H1 (cell line): Measurements from ENCODE around the gene ANKRD30A. TPM values are rescaled to one million over a fixed set of nuclear protein-coding genes. Genes with fewer than 3 reads are reported as not detected.

ENCODE experiments used
- CTCF ChIA-PET: fragments of 300-600 bp; sonication (Branson Sonifier 250); formaldehyde crosslinking; loops from one replicate; lab custom pipeline; 2021; ENCODE audit not compliant: partially characterized antibody; lab: Charles Lee
- POLR2A ChIA-PET: fragments of 300-600 bp; sonication (Branson Sonifier 250); formaldehyde crosslinking; loops from one replicate; lab custom pipeline; 2021; ENCODE audit warnings: inconsistent platforms; ENCODE audit not compliant: partially characterized antibody; lab: Charles Lee
- DNase-seq, 2 experiments: peaks; one replicate each; pipeline versions ENCODE4 v3.0.0 to v3.0.0-alpha.2; 2010 to 2022; ENCODE audit warnings: low spot score in 2 of 2, low read depth in 1 of 2, mixed read lengths in 1 of 2
- FAIRE-seq: peaks from 2 replicates; lab custom pipeline; 2011; peaks lifted over from hg19 to GRCh38; lab: Jason Lieb, UNC
- H2AFZ ChIP-seq: 2 replicates; pipeline ENCODE4 v1.8.1; 2012; ENCODE audit warnings: low read length, inconsistent platforms
- H2AK5ac ChIP-seq: 2 replicates; pipeline ENCODE4 v1.6.1; 2013; ENCODE audit warnings: low read depth, low read length
- H2BK120ac ChIP-seq: replicated peaks from 2 replicates; pipeline ENCODE3; 2013; ENCODE audit warnings: low read depth, low read length, inconsistent platforms
- H2BK12ac ChIP-seq: 2 replicates; pipeline ENCODE4 v1.6.1; 2013; ENCODE audit warnings: low read depth, low read length
- H2BK15ac ChIP-seq: 2 replicates; pipeline ENCODE4 v1.6.1; 2013; ENCODE audit warnings: low read length
- H2BK20ac ChIP-seq: 2 replicates; pipeline ENCODE4 v1.6.1; 2013; ENCODE audit warnings: low read length
- H2BK5ac ChIP-seq: 2 replicates; pipeline ENCODE4 v1.6.1; 2013; ENCODE audit warnings: low read depth, low read length
- H3K14ac ChIP-seq: 2 replicates; pipeline ENCODE4 v1.6.1; 2013; ENCODE audit warnings: inconsistent platforms; ENCODE audit not compliant: insufficient read length
- H3K18ac ChIP-seq: 2 replicates; pipeline ENCODE4 v1.6.1; 2013; ENCODE audit warnings: low read length; ENCODE audit errors: extremely low read depth
- H3K23ac ChIP-seq: 2 replicates; pipeline ENCODE4 v1.6.1; 2013; ENCODE audit warnings: inconsistent platforms; ENCODE audit not compliant: insufficient read length
- H3K23me2 ChIP-seq: 2 replicates; pipeline ENCODE4 v1.6.1; 2013; ENCODE audit warnings: low read depth, low read length
- H3K27ac ChIP-seq: 2 replicates; pipeline ENCODE4 v1.6.1; 2011; ENCODE audit warnings: low read depth, low read length, inconsistent platforms
- H3K27me3 ChIP-seq, 4 experiments: replicated peaks in 1 of 4; 1 replicate in 1 of 4; 2 replicates in 3 of 4; pipeline versions ENCODE4 v1.6.1 to v1.8.1; 2011 to 2013; ENCODE audit warnings: low read length in 3 of 4, mild to moderate bottlenecking in 3 of 4, inconsistent platforms in 2 of 4, mixed read lengths in 2 of 4, moderate library complexity in 1 of 4; ENCODE audit not compliant: control insufficient read depth in 3 of 4, insufficient read depth in 3 of 4; ENCODE audit errors: extremely low read depth in 1 of 4
- H3K36me3 ChIP-seq, 4 experiments: 2 replicates each; pipeline versions ENCODE4 v1.6.1 to v1.8.1; 2011 to 2013; ENCODE audit warnings: mild to moderate bottlenecking in 4 of 4, low read length in 3 of 4, moderate library complexity in 2 of 4, control low read depth in 1 of 4, inconsistent platforms in 1 of 4; ENCODE audit not compliant: insufficient read depth in 4 of 4, control insufficient read depth in 2 of 4
- H3K4ac ChIP-seq: replicated peaks from 2 replicates; pipeline ENCODE3; 2013; ENCODE audit warnings: low read length, low read depth, mixed read lengths, inconsistent platforms; ENCODE audit not compliant: insufficient read length
- H3K4me1 ChIP-seq, 4 experiments: replicated peaks in 1 of 4; 1 replicate in 1 of 4; 2 replicates in 3 of 4; pipeline versions ENCODE4 v1.6.1 to v1.8.1; 2011 to 2013; ENCODE audit warnings: low read length in 3 of 4, inconsistent platforms in 2 of 4, mixed read lengths in 1 of 4; ENCODE audit not compliant: insufficient read depth in 4 of 4, control insufficient read depth in 3 of 4
- H3K4me2 ChIP-seq, 2 experiments: 2 replicates each; pipeline versions ENCODE4 v1.6.1 to v1.8.1; 2011 to 2013; ENCODE audit warnings: low read depth in 2 of 2, low read length in 2 of 2, control low read depth in 1 of 2, inconsistent platforms in 1 of 2, mild to moderate bottlenecking in 1 of 2; ENCODE audit not compliant: insufficient read depth in 1 of 2
- H3K4me3 ChIP-seq, 4 experiments: fragments of 200-600, 300-600 bp in 1 of 4; sonication (generic), shearing (Covaris generic), sonication (Bioruptor Twin) in 1 of 4; 2 replicates each; pipeline versions ENCODE4 v1.5.1 to v1.8.1; 2011 to 2016; ENCODE audit warnings: low read length in 4 of 4, low read depth in 3 of 4, control low read depth in 2 of 4, inconsistent platforms in 2 of 4, mild to moderate bottlenecking in 2 of 4, mixed read lengths in 1 of 4, moderate library complexity in 1 of 4; ENCODE audit not compliant: insufficient read depth in 2 of 4; ENCODE audit errors: extremely low read depth in 1 of 4
- H3K56ac ChIP-seq: replicated peaks from 2 replicates; pipeline ENCODE3; 2013; ENCODE audit warnings: low read depth, mild to moderate bottlenecking, mixed read lengths, low read length, inconsistent platforms; ENCODE audit not compliant: insufficient read length
- H3K79me1 ChIP-seq: 2 replicates; pipeline ENCODE4 v1.6.1; 2013; ENCODE audit warnings: low read depth, low read length, control low read depth
- H3K79me2 ChIP-seq, 2 experiments: 2 replicates each; pipeline versions ENCODE4 v1.6.1 to v1.8.1; 2012 to 2013; ENCODE audit warnings: low read length in 2 of 2, mild to moderate bottlenecking in 2 of 2, inconsistent platforms in 1 of 2; ENCODE audit not compliant: insufficient read depth in 2 of 2, control insufficient read depth in 1 of 2
- H3K9ac ChIP-seq, 4 experiments: replicated peaks in 1 of 4; 1 replicate in 1 of 4; 2 replicates in 3 of 4; pipeline versions ENCODE4 v1.6.1 to v1.8.1; 2011 to 2013; ENCODE audit warnings: low read depth in 3 of 4, low read length in 3 of 4, control low read depth in 2 of 4, mild to moderate bottlenecking in 2 of 4, moderate library complexity in 2 of 4, inconsistent platforms in 1 of 4; ENCODE audit errors: extremely low read depth in 1 of 4
- H3K9me3 ChIP-seq, 2 experiments: 2 replicates each; pipeline versions ENCODE4 v1.6.1 to v1.8.1; 2012 to 2013; ENCODE audit warnings: mild to moderate bottlenecking in 2 of 2, moderate library complexity in 2 of 2, control low read depth in 1 of 2, inconsistent platforms in 1 of 2, low read depth in 1 of 2, low read length in 1 of 2, mixed read lengths in 1 of 2; ENCODE audit not compliant: insufficient read depth in 2 of 2
- H4K20me1 ChIP-seq, 2 experiments: replicated peaks in 1 of 2; 2 replicates each; pipeline versions ENCODE3 to v1.8.1; 2011 to 2013; ENCODE audit warnings: inconsistent platforms in 2 of 2, low read length in 2 of 2, mild to moderate bottlenecking in 1 of 2; ENCODE audit not compliant: insufficient read depth in 2 of 2, control insufficient read depth in 1 of 2
- H4K5ac ChIP-seq: 2 replicates; pipeline ENCODE4 v1.6.1; 2013; ENCODE audit warnings: low read length, low read depth, mixed read lengths, inconsistent platforms; ENCODE audit not compliant: insufficient read length
- H4K8ac ChIP-seq: 2 replicates; pipeline ENCODE4 v1.8.0; 2013; ENCODE audit warnings: mild to moderate bottlenecking, moderate library complexity, low read length, inconsistent platforms; ENCODE audit not compliant: insufficient read depth; ENCODE audit errors: extremely low read depth
- H4K91ac ChIP-seq: replicated peaks from 2 replicates; pipeline ENCODE3; 2013; ENCODE audit warnings: low read length, mixed read lengths, inconsistent platforms; ENCODE audit not compliant: insufficient read length
- BACH1 ChIP-seq: IDR thresholded peaks from 2 replicates; pipeline ENCODE4 v1.6.1; 2012; ENCODE audit warnings: low read length, improper control_type of control experiment
- CREB1 ChIP-seq: IDR thresholded peaks from 2 replicates; pipeline ENCODE4 v1.6.1; 2012; ENCODE audit warnings: inconsistent platforms
- CTBP2 ChIP-seq: IDR thresholded peaks from 2 replicates; pipeline ENCODE4 v1.7.0; 2011; ENCODE audit warnings: borderline replicate concordance, mild to moderate bottlenecking, moderate library complexity, mixed read lengths, low read length; ENCODE audit not compliant: insufficient read depth, insufficient read length
- POLR2A ChIP-seq, 2 experiments: IDR thresholded peaks; 1 replicate in 1 of 2; 2 replicates in 1 of 2; pipeline ENCODE4 v1.6.1; 2011; ENCODE audit warnings: low read depth in 2 of 2, low read length in 2 of 2, mild to moderate bottlenecking in 2 of 2; ENCODE audit errors: control extremely low read depth in 1 of 2
- TCF12 ChIP-seq: IDR thresholded peaks from 2 replicates; pipeline ENCODE4 v1.6.1; 2011; ENCODE audit warnings: low read depth, mild to moderate bottlenecking, low read length
- WGBS, 2 experiments: shearing (Covaris generic) in 1 of 2; methylation state at CpG; one replicate each; pipeline versions ENCODE4 v1.1.6 to v1.1.7; 2013 to 2015; ENCODE audit warnings: low lambda C conversion rate in 2 of 2, mixed read lengths in 2 of 2, inconsistent platforms in 1 of 2, low coverage in 1 of 2, missing lambda C conversion rate in 1 of 2; ENCODE audit not compliant: insufficient replicate concordance in 2 of 2, insufficient coverage in 1 of 2, insufficient read length in 1 of 2; ENCODE audit errors: extremely low coverage in 1 of 2, missing lambda C conversion rate in 1 of 2; 5-methylcytosine and 5-hydroxymethylcytosine counted together
- polyA plus RNA-seq, 7 experiments: library from polyadenylated mRNA; depleted of rRNA in 3 of 7; stranded (reverse) in 5 of 7; unstranded in 2 of 7; fragments of >200 nt in 5 of 7; fragments of 200-250 nt in 2 of 7; gene quantifications; 1 replicate in 5 of 7; 2 replicates in 1 of 7; 4 replicates in 1 of 7; pipeline versions ENCODE4 v1.2.1 to v1.2.3, GENCODE V29; 2011 to 2013; ENCODE audit warnings: missing spikeins in 2 of 7, mixed read lengths in 2 of 7
- total RNA-seq: library from RNA; stranded (reverse); fragmentation: NEBNext Ultra II Directional; extraction: Animal tissue kit (Norgen Biotek cat#: 25700); gene quantifications from 2 replicates; pipeline ENCODE4 v1.2.1, GENCODE V29; 2021

ANKRD30A gene
- total and polyA plus RNA-seq, 2 of the 8 experiments (the other 6 are each of a cell fraction or from before 2014, with no cell fraction given), result not detected

- no peak overlapping the region for H2AK5ac ChIP-seq
- WGBS, 2 experiments, result 95% methylated on average over 2 of the region's 2 CpGs; no CpG with 5 or more reads in 1 of the 2 experiments
- no peak overlapping the region for H2BK5ac ChIP-seq
- no peak for TF ChIP-seq CREB1
- TF ChIP-seq POLR2A (IDR thresholded peaks at IDR 0.05; ENCODE audit: control extremely low read depth in 1 of 2, low read depth in 2 of 2, low read length in 2 of 2), result no peak
- no peak for TF ChIP-seq BACH1
- TF ChIP-seq CTBP2, result no peak
- no peak for TF ChIP-seq TCF12
- no peak overlapping the region for H2BK15ac ChIP-seq
- H4K5ac ChIP-seq, result no peak overlapping the region
- H3K4ac ChIP-seq, result no peak overlapping the region
- FAIRE-seq (no peak), DNase-seq (no peak)
- no peak overlapping the region for H3K14ac ChIP-seq
- no peak overlapping the region for H2BK12ac ChIP-seq
- H4K8ac ChIP-seq, result no peak overlapping the region
- no peaks in the 10 kb centered on the region for H3K36me3 ChIP-seq
- no peaks in the 10 kb centered on the region for H3K23me2 ChIP-seq
- no peak overlapping the region for H2AFZ ChIP-seq
- no peaks in the 10 kb centered on the region for H3K79me1 ChIP-seq
- H4K91ac ChIP-seq, result no peak overlapping the region
- H3K18ac ChIP-seq, result no peak overlapping the region
- H3K9me3 ChIP-seq, result peaks cover 56 to 57% of the 10 kb centered on the region in 2 experiments
- no peaks in the 10 kb centered on the region for H3K27me3 ChIP-seq
- no peak overlapping the region for H2BK20ac ChIP-seq
- H3K23ac ChIP-seq, result no peak overlapping the region
- ChIA-PET CTCF (no interaction called here), POLR2A (no interaction called here)
- H3K9ac ChIP-seq, result no peak overlapping the region
- no peaks in the 10 kb centered on the region for H3K79me2 ChIP-seq
- H3K4me3 ChIP-seq, result no peak overlapping the region
- no peaks in the 10 kb centered on the region for H3K4me1 ChIP-seq
- H3K27ac ChIP-seq, result no peak overlapping the region
- no peak overlapping the region for H3K4me2 ChIP-seq
- H4K20me1 ChIP-seq, result no peaks in the 10 kb centered on the region
- H2BK120ac ChIP-seq, result no peak overlapping the region
- H3K56ac ChIP-seq, result no peak overlapping the region
These were observed 219.0 kb downstream of the ANKRD30A start for GRCh38 chr10:37344413-37344812.
